ENCODE results near the gene L3MBTL1. TPM values are rescaled to one million over a fixed set of nuclear protein-coding genes. Genes with fewer than 3 reads are reported as not detected.

The L3MBTL1 gene
- total and polyA plus RNA-seq, 2 of the 4 experiments (the other 2 are of a cell fraction) = 2.2 to 4.5 TPM

DNA sequence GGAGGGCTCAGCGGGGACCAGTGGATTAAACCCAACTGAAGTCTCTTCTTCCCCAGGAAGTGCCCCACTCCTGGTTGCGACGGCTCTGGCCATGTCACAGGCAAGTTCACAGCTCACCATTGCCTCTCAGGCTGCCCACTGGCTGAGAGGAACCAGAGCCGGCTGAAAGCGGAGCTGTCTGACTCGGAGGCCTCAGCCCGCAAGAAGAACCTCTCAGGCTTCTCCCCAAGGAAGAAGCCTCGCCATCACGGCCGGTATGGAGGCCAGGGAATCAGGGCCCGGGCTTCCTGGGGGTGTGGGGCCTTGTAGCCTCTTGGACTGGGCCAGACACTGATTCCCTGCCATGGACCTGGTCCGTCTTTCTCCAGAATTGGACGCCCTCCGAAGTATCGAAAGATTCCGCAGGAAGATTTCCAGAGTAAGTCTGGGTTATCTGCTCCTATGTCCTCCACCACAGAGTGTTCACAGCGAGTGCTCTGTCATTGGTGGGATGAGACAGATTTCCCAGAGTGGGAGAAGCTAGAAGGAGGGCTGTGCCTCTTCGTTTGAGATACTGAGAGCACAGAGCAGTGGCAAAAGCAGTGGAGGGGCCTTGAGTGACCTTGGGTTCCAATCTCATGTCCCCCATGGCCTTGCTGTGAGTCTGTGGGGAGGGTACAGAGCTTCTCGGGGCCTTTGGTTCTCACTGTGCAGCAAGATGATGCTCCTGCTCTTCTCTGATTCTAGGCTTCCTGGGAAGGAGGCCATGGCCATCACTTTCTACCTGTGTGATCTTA lies 28.7 kb downstream of the L3MBTL1 start (continued):
- TF ChIP-seq, protein P1, sequence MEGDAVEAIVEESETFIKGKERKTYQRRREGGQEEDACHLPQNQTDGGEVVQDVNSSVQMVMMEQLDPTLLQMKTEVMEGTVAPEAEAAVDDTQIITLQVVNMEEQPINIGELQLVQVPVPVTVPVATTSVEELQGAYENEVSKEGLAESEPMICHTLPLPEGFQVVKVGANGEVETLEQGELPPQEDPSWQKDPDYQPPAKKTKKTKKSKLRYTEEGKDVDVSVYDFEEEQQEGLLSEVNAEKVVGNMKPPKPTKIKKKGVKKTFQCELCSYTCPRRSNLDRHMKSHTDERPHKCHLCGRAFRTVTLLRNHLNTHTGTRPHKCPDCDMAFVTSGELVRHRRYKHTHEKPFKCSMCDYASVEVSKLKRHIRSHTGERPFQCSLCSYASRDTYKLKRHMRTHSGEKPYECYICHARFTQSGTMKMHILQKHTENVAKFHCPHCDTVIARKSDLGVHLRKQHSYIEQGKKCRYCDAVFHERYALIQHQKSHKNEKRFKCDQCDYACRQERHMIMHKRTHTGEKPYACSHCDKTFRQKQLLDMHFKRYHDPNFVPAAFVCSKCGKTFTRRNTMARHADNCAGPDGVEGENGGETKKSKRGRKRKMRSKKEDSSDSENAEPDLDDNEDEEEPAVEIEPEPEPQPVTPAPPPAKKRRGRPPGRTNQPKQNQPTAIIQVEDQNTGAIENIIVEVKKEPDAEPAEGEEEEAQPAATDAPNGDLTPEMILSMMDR (conservative IDR thresholded peaks at IDR 0.05; ENCODE audit: low read depth, low read length) = no peak

DNA sequence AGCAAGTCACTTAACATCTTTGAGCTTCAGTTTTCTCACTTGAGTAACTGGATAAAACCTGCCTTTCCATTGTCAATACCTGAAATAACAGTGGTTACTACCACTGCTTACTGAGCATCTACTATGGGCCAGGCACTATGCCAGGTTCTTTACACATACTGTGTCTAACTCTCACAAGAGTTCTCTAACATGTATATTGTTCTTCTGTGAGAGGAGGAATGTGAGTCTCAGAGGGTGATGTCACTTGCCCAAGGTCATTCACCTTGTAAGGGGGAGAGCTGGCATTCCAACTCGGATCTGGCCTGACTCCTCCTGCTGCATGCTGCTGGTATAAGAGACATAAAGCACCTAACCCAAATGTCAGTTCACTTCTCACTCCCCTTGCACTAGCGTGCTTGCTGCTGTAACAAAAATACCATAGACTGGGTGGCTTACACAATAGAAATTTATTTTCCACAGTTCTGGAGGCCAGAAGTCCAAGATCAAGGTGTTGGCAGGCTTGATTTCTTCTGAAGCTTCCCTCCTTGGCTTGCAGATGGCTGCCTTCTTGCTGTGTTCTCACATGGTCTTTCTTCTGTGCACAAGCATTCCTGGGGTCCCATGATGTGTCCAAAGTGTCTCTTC lies 29.4 kb downstream of the L3MBTL1 start:
- WGBS, 2 experiments (ENCODE audit: extremely low coverage in 2 of 2, insufficient read length in 1 of 2) = no CpG with 5 or more reads among the region's 2 CpGs
- in situ Hi-C loops (cut with MboI; ENCODE audit: low sequenced_read_pairs) = loop anchor here (5.0 to 10.0 kb wide), 2 partner anchors 158 to 545 kb away; no protein-coding TSS in a partner anchor
- TF ChIP-seq CEBPB (IDR thresholded peaks at IDR 0.05; ENCODE audit: low read depth, low read length) (no peak), POLR2A (IDR thresholded peaks at IDR 0.05; ENCODE audit: low read depth, low read length) (no peak), MAFK (IDR thresholded peaks at IDR 0.05; ENCODE audit: low read depth, low read length) (no peak), MXI1 (IDR thresholded peaks at IDR 0.05; ENCODE audit: borderline replicate concordance, low read depth, low read length) (no peak), NFE2L2 (IDR thresholded peaks at IDR 0.05; ENCODE audit: low read depth, low read length) (no peak), CHD1 (IDR thresholded peaks at IDR 0.05; ENCODE audit: low read depth, low read length) (no peak), RAD21 (IDR thresholded peaks at IDR 0.05; ENCODE audit: low read length) (no peak), RFX5 (IDR thresholded peaks at IDR 0.05; ENCODE audit: low read depth, low read length) (no peak)
- TF ChIP-seq, protein P2, sequence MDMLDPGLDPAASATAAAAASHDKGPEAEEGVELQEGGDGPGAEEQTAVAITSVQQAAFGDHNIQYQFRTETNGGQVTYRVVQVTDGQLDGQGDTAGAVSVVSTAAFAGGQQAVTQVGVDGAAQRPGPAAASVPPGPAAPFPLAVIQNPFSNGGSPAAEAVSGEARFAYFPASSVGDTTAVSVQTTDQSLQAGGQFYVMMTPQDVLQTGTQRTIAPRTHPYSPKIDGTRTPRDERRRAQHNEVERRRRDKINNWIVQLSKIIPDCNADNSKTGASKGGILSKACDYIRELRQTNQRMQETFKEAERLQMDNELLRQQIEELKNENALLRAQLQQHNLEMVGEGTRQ (IDR thresholded peaks at IDR 0.05; ENCODE audit: low read depth, low read length) = no peak
- TF ChIP-seq, protein P1 (conservative IDR thresholded peaks at IDR 0.05; ENCODE audit: low read depth, low read length) = no peak

More for the DNA sequence above, 29.4 kb downstream of the L3MBTL1 start:
- BruUV-seq (replicated peaks) = no TSS peak
- H3K9me1 ChIP-seq (ENCODE audit: insufficient read depth, low read length) = no peaks in the 10 kb centered on the region
- H2BK20ac ChIP-seq (ENCODE audit: low read depth, low read length) = no peak overlapping the region
- H2AK5ac ChIP-seq (ENCODE audit: low read depth, low read length) = no peak overlapping the region
- POLR2A ChIA-PET (ENCODE audit: unreplicated experiment) = no interaction called here
- no peaks in the 10 kb centered on the region for H3K9me3 ChIP-seq (ENCODE audit: control insufficient read depth, insufficient read depth, low read length)
- H4K20me1 ChIP-seq (ENCODE audit: insufficient read depth, low read length) = no peaks in the 10 kb centered on the region
- no peak overlapping the region for H2AFZ ChIP-seq (replicated peaks; ENCODE audit: low read length, poor library complexity)
- H3K4me1 ChIP-seq (ENCODE audit: control insufficient read depth, insufficient read depth, low read length) = peaks cover 3% of the 10 kb centered on the region; the same call in 1 of the 2 replicates
- H3K4ac ChIP-seq (ENCODE audit: low read depth, low read length) = no peak overlapping the region
- dilution Hi-C loops (cut with HindIII; ENCODE audit: low sequenced_read_pairs, unreplicated experiment) (no loop called here), intact Hi-C loops (cut with micrococcal nuclease) (loop anchor here (5.0 kb wide), 1 partner anchor 210 kb away; no protein-coding TSS in a partner anchor)
- H3K56ac ChIP-seq (ENCODE audit: extremely low read depth, insufficient read depth, low read length) = no peak overlapping the region
- no peak overlapping the region for H4K5ac ChIP-seq (ENCODE audit: low read depth, low read length)
- H3K18ac ChIP-seq (ENCODE audit: low read depth, low read length) = no peak overlapping the region
- H2BK5ac ChIP-seq (ENCODE audit: low read depth, low read length, poor library complexity, severe bottlenecking) = no peak overlapping the region
- no peak overlapping the region for H2BK120ac ChIP-seq (ENCODE audit: low read depth, low read length)
- no peak overlapping the region for H3K4me3 ChIP-seq (ENCODE audit: insufficient read depth, low read depth, low read length)
- CTCF ChIA-PET = no interaction called here
- no peak overlapping the region for H2BK15ac ChIP-seq (ENCODE audit: low read depth, low read length)
- ATAC-seq (ENCODE audit: low read depth) (no peak), DNase-seq (peak; percentile 33)
- no peaks in the 10 kb centered on the region; the same call in 1 of the 2 replicates for H3K27me3 ChIP-seq (ENCODE audit: control insufficient read depth, insufficient read depth, low read length)
- H3K27ac ChIP-seq (ENCODE audit: insufficient read depth, low read length) = no peak overlapping the region
- H2AK9ac ChIP-seq (replicated peaks; ENCODE audit: low read depth, low read length, poor library complexity) = no peak overlapping the region
- H3K9ac ChIP-seq (ENCODE audit: low read depth, low read length) = no peak overlapping the region
- H3K4me2 ChIP-seq (ENCODE audit: low read depth, low read length) = no peak overlapping the region
- H3K79me1 ChIP-seq (ENCODE audit: low read depth in 1 of 2, low read length in 2 of 2) = no peaks in the 10 kb centered on the region
- H4K8ac ChIP-seq (ENCODE audit: low read depth in 2 of 2, low read length in 2 of 2) = no peak overlapping the region
- peaks cover 3% of the 10 kb centered on the region for H3K36me3 ChIP-seq (ENCODE audit: control insufficient read depth, insufficient read depth, low read length)
- no peak overlapping the region for H3K14ac ChIP-seq (replicated peaks; ENCODE audit: low read depth, low read length)
- no peak overlapping the region for H3K23ac ChIP-seq (ENCODE audit: low read depth, low read length)
- no peak overlapping the region for H4K91ac ChIP-seq (ENCODE audit: insufficient read depth, low read depth, low read length)

All from IMR-90 (cell line).